IPS-18c (cell line): ENCODE data around the gene PPP1R9B.

Experiments used
- H3K4me3 ChIP-seq: 2 replicates; pipeline ENCODE4 v1.7.0; 2013; ENCODE audit warnings: low read depth, mild to moderate bottlenecking, low read length, moderate library complexity; ENCODE audit not compliant: insufficient read depth
- H3K9me3 ChIP-seq: one replicate; pipeline ENCODE4 v1.6.1; 2013; ENCODE audit warnings: mild to moderate bottlenecking, low read length, moderate library complexity; ENCODE audit not compliant: control insufficient read depth, insufficient read depth

Gene PPP1R9B

GRCh38 chr17:50177983-50178834 lies 27.7 kb upstream of the PPP1R9B start:
- H3K4me3 ChIP-seq = peak overlapping the region; percentile 6; the same call in 1 of the 2 replicates
- H3K9me3 ChIP-seq = no peaks in the 10 kb centered on the region

GRCh38 chr17:50177476-50177875 lies 27.0 kb upstream of the PPP1R9B start:
- H3K4me3 ChIP-seq = no peak overlapping the region
- H3K9me3 ChIP-seq = no peaks in the 10 kb centered on the region

GRCh38 chr17:50176559-50177357 lies 26.3 kb upstream of the PPP1R9B start:
- Histone ChIP-seq H3K4me3 (no peak overlapping the region), H3K9me3 (no peaks in the 10 kb centered on the region)

DNA sequence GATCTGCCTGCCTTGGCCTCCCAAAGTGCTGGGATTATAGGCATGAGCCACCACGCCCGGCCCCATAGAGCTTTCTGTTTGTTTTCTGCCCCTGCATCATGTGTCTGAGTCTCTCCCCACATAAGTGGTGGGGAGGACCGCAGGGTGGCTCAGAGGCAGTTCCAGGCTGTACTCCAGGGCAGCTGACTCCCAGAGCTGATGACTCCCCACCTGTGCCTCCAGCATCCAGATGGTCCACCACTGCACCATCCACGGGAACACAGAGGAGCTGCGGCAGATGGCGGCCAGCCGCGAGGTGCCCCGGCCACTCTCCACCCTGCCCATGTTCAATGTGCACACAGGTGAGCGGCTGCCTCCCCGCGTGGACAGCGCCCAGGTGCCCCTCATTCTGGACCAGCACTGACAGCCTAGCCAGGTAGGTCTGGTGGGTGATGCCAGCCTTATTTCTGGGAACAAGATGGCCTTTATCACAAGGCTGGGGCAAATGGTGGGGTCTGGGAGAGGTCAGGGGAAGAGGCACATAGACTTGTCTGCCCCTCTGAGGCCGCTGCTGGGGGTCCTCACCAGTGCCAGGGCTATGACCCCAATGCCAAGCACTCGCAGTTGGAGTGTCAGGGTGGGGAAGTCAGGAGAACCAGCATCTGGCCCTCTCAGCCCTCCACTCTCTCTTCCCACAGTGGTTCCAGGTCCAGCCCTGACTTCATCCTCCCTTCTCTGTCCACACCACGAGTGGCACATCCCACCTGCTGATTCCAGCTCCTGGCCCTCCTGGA lies 24.7 kb upstream of the PPP1R9B start:
- Histone ChIP-seq H3K9me3 (no peaks in the 10 kb centered on the region), H3K4me3 (no peak overlapping the region)

DNA sequence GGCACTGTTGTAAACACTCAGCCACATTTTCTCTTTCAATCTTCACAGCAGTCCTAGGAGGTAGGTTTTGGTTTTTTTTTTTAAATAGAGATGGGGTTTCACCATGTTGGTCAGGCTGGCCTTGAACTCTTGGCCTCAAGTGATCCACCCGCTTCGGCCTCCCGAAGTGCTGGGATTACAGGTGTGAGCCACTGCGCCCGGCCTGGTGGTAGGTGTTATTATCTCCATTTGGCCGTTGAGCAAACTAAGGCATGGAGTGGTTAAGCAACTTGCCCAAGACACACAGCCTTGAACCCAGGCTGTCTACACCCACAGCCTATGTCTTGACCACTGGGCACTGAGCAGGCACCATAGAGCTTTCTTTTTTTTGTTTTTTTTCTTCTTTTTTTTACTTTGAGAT lies 24.0 kb upstream of the PPP1R9B start:
- Histone ChIP-seq H3K9me3 (no peaks in the 10 kb centered on the region), H3K4me3 (no peak overlapping the region)

- H3K4me3 ChIP-seq = no peak overlapping the region
These were observed 23.0 kb upstream of the PPP1R9B start for GRCh38 chr17:50173335-50173941.

DNA sequence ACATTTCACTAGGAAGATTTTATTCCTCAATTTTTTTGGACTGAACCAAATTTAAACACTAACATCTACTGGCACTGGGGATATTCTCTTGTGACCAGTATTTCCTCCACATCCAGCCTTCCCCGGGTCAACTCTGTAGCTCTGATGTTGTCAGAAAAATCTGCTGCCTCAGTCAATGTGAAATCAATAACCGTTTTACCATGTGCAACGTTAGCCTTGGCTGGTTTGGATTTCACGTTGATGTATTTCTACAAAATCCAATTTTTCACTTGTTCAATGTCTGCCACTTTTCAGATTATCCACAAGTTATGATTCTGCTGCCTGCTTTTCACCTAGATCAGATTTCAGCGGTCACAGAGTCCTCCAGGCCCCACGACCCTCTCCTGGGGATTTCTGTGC lies 22.5 kb upstream of the PPP1R9B start:
- Histone ChIP-seq H3K9me3 (no peaks in the 10 kb centered on the region), H3K4me3 (no peak overlapping the region)

More at GRCh38 chr17:50173335-50173941, 23.0 kb upstream of the PPP1R9B start:
- no peaks in the 10 kb centered on the region for H3K9me3 ChIP-seq

GRCh38 chr17:50172130-50172529 lies 21.7 kb upstream of the PPP1R9B start:
- Histone ChIP-seq H3K9me3 (no peaks in the 10 kb centered on the region), H3K4me3 (no peak overlapping the region)

- no peaks in the 10 kb centered on the region for H3K9me3 ChIP-seq
- no peak overlapping the region for H3K4me3 ChIP-seq
These were observed 21.0 kb upstream of the PPP1R9B start for GRCh38 chr17:50171371-50172071.

- Histone ChIP-seq H3K9me3 (no peaks in the 10 kb centered on the region), H3K4me3 (no peak overlapping the region)
These were observed 20.3 kb upstream of the PPP1R9B start for GRCh38 chr17:50170662-50171370.

DNA sequence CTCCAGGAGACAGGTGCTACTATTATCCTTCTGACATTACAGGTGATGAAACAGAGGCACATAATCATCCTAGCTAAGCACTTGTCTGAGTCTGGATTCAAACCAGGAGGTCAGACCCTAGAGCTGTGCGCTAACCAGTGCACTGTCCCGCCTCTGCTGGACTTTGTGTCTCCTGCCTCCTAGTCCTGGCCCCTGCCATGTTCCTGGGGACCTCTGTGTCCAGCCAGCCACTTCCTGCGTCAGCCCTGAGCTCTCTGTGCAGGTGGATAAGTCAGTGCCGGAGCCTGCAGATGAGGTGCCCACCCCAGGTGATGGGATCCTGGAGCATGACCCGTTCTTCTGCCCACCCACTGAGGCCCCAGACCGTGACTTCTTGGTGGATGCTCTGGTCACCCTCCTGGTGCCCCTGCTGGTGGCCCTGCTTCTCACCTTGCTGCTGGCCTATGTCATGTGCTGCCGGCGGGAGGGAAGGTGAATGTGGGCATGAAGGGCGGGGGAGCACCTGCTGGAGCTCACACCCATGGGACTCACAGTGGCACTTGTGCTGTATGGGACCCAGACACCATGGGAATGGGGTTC lies 19.5 kb upstream of the PPP1R9B start:
- H3K4me3 ChIP-seq = no peak overlapping the region
- H3K9me3 ChIP-seq = no peaks in the 10 kb centered on the region

- Histone ChIP-seq H3K4me3 (no peak overlapping the region), H3K9me3 (no peaks in the 10 kb centered on the region)
These were observed 18.8 kb upstream of the PPP1R9B start for GRCh38 chr17:50169121-50169764.

DNA sequence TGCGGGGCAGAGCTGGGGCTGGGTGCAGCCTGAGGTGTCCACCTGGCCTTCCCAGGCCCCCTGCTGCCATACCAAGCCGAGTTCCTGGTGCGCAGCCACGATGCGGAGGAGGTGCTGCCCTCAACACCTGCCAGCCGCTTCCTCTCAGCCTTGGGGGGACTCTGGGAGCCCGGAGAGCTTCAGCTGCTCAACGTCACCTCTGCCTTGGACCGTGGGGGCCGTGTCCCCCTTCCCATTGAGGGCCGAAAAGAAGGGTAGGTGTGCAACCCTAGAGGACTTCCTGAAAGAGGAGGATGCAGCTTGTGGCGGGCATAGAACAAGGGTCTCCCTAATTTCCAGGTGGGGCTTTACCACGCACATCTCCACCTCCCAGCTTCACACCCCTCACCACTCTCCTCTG lies 17.8 kb upstream of the PPP1R9B start:
- Histone ChIP-seq H3K9me3 (no peaks in the 10 kb centered on the region), H3K4me3 (no peak overlapping the region)

GRCh38 chr17:50167371-50167770 lies 16.9 kb upstream of the PPP1R9B start:
- H3K4me3 ChIP-seq = no peak overlapping the region
- H3K9me3 ChIP-seq = no peaks in the 10 kb centered on the region

DNA sequence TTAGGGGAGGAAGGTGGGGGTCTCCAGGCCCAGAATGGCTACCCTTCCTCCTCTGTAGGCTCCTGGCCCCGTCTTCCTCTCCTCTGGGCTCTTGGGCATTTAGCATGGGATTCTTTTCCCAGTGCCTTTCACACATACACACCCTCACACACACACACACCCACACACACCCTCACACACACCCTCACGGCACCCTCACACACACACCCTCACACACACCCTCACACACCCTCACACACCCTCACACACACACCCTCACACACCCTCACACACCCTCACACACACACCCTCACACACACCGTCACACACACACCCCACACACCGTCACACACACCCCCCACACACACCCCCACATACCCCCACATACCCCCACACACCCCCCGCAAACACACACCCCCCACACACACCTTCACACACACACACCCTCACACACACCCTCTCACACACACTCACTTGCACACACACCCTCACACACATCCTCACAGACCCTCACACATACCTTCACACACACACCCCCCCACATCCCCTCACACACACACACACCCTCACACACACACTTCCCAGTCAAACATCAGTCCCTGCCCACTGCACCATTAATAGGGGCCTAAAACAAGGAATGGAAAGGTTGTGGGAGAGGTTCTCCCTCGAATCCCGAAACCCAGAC lies 16.2 kb upstream of the PPP1R9B start:
- no peaks in the 10 kb centered on the region for H3K9me3 ChIP-seq
- H3K4me3 ChIP-seq = no peak overlapping the region
